Stimulated activated CD4-positive, alpha-beta T cell treated with anti-CD3 and anti-CD28 coated beads, Interleukin-12 subunit alpha, Interleukin-12 subunit beta, amount 100 ng/mL, for 4 hours (primary cell): ENCODE data around the gene ST3GAL3.
"Not testable (repeated sequence)": the region's sequence is repeated elsewhere in the genome, so short reads cannot be mapped to it uniquely, and the experiment has no call there.

Experiments used
- DNase-seq: peaks from one replicate; pipeline ENCODE4 v3.0.0-alpha.2; 2020

The ST3GAL3 gene

DNA sequence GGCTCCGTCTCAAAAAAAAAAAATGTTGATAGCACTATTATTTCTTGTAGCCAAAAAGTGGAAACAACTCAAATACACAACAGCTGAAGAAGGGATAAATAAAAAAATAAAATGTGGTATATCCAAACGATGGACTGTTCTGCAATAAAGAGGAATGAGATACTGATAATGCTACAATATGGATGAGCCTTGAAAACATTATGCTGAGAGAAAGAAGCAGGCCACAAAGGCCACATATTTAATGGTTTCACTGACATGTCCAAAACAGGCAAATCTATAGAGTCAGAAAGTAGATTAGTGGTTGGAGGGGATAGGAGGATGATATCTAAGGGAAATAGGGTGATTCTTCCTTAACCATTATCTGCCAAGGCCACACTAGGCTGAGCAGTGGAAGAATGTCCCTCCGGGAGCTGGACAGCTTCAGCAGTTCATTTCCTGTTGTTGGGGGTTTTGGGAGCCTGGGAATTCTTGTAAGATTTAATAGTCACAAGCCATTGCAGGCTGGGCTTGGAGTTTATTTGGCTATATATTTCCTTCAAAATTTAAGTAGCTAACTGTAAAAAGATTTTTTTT is 53.5 kb downstream of the ST3GAL3 start:
- DNase-seq, result no peak

DNA sequence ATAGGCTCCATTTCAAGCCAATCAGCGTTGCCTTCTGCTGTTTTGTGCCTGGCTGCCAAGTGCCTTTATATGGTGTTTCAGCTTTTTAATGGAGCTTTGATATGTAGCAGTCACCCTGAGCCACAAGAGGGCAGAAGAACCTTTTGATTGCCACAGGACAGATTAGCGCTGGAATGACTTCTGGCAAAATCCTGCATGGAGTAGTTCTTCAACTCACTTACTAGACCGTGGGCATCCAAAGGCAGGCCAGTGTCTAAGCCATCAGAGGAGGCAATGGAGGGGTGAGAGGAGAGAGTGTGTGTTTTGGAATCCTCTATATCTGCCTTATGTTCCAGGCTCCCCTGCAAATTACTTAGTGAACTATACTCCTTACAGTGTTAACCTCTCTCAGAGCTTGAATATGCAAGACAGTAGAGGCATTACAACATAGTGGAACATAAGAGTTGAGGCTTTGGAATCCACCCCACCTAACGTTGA is 56.2 kb downstream of the ST3GAL3 start:
- DNase-seq, result peak; percentile 17

DNA sequence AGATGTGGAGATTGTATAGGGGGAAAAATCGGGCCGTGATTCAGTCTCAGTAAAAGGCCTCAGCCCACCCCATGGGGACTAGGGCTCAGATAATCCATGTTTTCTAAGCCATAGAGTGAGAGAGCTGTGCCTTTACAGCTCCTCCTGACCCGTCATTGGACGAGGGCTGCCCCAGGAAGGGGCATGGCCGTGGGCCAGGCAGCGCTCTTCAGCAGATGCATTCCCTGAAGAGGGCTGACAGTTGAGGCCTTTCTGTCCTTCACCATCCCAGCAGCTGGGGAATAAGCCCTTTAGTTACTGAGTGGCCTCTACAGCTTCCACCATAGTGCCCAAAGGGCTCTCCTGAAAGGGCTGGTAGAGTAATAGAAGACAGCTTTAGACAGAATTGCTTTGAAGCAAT is 57.2 kb downstream of the ST3GAL3 start:
- DNase-seq, result no peak

- no peak for DNase-seq
Measured at GRCh38 chr1:43766086-43766784, 58.9 kb downstream of the ST3GAL3 start.

DNA sequence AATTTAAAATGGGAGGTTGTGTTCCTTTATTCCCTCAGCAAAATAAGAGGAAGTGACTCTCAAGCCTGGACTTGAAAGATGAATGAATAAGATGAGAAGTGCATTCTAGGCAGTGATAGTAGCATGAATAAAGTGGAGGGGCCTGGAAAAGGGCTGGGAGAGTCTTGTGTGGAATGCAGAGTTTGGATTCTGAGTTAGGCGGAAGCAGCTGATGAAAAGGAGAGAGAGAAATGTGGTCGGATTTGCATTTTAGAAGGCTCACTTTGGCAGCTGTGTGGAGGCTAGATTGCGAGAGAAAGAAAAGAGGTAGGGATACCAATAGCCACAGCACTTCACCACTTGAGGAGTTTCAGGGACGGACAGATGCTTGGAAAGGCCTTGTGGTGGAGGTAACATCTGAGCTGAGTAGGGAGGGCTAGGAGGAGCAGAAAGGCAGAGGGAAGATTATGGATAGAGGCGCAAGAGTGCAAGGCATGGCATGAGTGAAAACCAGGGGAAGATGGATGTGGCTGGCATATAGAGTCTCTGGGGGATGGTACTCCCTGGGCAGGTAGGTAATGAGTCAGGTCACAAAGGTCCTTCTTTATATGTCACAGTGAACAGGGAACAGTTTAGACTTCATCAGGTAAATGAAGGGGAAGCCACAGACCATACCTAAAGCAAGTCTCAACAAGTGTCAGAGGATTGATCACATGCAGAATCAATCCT is 59.6 kb downstream of the ST3GAL3 start:
- DNase-seq, result no peak

- DNase-seq, result no peak
Measured at GRCh38 chr1:43768168-43768567, 60.8 kb downstream of the ST3GAL3 start.

DNA sequence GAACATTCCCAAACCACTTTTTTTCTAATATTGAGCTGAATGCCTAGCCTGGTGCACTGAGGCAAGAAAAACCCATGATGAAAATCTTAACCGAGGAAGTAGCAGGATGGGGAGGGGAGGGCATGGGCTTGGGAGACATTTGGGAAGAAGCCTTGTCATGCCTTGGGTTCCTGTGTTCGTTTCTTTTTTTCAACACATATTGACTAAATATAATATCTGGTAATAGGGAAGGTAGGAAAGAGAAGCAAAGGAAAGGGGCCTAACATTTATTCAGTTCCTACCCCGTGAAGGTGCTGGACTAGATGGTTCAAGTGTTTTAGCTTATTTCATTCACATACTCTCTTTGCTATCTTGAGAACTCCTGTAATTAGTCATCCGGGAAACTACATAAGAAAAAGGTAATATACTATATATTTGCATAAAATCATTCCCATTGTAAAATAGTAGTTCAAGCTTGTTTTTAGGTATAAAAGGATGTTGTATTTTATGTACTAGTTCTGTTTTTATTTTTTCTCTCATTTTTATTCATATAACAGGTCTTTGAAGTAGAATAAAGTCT is 62.1 kb downstream of the ST3GAL3 start:
- no peak for DNase-seq

GRCh38 chr1:43770111-43770510 is 62.8 kb downstream of the ST3GAL3 start:
- DNase-seq, result no peak

GRCh38 chr1:43772978-43773377 is 65.6 kb downstream of the ST3GAL3 start:
- no peak for DNase-seq

- no peak for DNase-seq
Measured at GRCh38 chr1:43773821-43774220, 66.5 kb downstream of the ST3GAL3 start.

DNA sequence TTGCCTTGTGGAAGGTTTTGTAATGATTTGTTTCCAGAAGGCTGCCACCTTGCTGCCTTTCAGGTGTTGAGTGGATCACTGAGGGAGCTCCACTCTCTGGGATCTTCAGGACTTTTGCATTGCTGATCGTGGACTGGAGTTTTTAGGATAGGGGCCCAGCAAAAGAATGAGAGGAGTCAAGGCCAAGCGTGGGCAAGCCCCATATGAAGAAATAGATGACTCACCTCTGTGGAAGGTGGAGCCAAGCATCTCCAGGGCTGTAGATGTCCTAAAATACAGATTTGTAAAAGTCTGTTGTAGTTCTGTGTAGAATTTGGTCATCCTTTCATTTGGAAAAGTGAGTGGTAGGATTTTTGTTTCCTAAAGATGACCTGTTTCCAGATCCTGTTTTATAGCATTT is 67.0 kb downstream of the ST3GAL3 start:
- no peak for DNase-seq

DNA sequence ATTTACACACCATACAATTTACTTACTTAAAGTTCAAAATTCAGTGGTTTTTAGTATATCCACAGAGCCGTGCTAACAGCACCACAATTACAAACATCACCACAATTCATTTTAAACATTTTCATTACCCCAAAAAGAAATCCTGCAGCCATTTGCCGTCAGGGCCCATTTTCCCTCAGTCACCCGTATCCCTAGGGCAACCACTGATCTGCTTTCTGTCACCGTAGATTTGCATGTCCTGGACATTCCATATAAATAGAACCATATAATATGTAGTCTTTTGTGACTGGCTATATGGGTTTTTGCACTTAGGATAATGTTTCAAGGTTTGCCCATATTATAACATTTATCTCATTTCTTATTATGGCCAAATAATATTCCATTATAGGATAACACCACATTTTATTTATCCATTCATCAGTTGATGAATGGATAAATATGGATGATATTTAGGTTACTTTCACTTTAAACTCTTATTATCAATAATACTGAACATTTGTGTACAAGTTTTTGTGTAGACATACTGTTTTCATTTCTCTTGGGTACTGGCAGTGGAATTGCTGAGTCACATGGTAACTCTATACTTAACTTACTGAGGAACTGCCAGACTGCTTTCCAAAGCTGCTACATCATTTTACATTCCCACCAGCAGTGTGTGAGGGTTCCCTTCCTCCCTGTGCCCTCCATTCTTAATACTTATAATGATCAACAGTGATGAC is 68.9 kb downstream of the ST3GAL3 start:
- DNase-seq, result no peak

DNA sequence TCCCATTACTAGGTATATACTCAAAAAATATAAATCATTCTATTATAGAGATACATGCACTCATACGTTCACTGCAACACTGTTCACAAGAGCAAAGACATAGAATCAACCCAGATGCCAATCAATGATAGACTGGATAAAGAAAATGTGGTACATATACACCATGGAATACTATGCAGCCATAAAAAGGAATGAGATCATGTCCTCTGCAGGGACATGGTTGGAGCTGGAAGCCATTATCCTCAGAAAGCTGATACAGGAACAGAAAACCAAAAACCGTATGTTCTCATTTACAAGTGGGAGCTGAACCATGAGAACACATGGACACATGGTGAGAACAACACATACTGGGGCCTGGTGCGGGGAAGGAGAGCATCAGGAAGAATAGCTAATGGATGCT is 70.6 kb downstream of the ST3GAL3 start:
- not testable (repeated sequence) for DNase-seq

DNA sequence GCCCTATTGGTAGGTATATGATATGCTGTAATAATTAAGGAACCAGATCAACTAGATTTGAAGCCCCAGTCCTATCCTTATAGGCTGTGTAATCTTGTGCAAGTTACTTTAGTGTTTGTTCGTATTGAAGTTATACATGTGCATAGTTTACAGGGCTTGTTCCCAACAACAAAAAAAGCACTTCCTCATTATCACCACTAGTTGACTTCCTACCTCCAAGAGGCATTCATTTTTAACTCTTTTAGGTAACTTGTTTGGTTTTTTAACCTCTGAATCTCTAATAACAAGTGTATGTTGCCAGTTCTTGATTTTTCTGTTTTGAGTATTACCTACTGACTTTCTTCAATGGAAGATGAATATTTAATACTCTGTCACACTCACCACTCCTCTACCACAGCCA is 71.9 kb downstream of the ST3GAL3 start:
- DNase-seq, result no peak

DNA sequence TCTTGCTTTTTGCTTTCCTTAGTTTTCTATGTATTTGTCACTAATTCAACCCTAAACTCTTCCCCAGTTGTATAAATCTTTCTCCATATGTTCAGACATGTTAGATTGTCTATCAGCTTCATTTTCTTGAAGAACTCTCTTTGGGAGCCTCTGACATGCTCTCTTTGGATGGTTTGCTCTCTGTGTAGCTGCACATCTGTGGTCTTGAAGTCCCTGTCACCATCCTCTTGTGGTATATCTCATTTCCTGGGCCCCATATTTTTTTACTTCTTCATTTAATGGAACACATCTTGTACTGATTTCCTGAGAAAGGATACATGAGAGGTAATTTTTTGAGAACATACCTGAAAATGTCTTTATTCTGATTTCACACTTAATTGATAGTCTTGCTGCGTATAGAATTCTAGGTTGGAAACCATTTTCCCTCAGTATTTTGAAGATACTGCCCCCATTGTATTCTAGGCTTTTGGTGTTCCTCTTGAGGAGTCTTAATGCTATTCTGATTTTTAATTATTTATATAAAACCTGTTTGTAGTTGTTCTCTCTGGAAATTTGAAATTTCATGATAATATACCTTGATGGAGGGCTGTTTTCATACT is 72.6 kb downstream of the ST3GAL3 start:
- no peak for DNase-seq

- DNase-seq, result no peak
Measured at GRCh38 chr1:43781574-43781973, 74.2 kb downstream of the ST3GAL3 start.

DNA sequence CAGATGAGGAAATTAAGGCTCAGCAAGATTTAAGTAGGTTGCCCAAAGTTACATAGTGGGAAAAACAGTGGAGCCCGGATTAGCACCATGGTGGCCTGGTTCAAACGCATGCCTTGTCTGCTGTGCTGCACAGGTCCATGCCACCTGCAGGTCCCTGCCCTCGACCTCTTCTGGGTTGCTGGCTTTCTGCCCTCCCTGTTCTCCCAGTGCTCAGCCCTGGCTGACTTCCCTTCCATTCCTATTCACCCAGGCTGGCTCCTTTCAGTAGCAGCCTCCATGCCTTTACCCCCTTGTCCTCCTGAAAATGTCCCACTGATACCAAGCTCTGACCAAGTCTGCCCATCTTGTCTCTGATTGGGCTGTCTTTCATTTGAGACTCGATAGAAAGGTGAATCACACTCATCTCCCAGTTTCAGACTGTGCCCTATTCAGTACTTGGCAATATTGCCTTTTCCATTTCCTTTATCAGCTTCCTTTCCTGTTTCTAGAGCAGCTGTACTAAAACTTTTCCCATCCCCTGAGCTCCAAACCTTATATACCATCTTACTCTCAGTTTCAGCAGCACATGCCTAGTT is 75.8 kb downstream of the ST3GAL3 start:
- no peak for DNase-seq

DNA sequence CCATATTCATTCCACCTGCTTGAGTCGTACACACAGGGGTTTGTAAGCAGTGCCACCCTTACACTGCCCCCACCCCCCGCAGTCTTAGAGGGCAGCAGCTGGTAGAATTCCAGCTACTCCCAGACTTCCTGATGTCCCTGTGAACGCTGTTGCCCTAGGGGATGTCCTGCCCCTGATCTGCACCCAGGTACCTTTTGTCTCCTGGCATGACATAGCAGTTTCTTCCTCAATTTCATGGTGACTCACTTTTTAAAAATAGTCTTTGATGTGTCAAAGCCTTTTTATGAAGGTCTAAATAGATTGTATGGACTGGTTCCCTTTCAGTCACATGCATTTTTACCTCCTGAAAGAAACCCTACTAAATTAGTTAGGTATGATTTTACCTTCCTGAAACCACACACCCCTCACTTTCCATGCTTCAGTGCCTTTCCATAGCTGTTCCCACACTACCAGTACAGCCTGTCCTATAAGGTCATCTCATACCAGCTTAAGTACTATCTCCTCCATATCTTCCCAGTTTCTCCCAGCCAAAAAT is 76.4 kb downstream of the ST3GAL3 start:
- DNase-seq, result no peak

DNA sequence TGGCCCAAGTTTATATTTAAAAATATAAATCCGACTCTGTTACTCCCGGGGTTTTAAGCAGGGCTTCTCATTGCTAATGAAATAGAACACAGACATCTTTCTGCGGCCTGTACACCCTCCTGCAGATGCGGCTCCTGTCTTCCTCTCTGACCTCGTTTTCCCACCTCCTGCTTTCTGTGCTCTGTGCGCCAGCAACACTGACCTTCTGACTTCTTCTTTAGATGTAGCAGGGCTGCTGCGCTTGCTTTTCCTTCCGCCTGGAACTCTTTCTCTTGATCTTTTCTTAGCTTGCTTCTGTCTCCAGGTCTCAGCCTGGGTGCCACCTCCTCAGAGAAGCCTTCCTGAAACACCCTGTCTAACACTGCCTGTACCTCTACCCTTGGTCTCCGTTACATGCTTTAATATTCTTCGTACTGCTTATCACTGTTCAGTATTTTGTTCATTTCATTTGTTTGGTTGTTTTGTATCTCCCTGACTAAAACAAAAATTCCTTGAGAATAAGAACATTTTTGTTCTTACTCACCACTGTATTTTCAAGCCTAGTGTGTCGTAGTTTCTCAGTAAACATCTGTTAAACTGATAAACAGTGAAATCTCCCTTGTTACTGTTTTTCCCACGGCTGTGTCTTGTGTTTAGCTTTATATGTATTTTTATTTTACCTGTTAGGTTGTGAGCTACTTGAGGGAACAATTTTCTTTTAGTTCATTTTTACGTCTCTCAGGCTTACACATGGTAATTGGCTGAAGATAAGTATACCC is 79.0 kb downstream of the ST3GAL3 start:
- DNase-seq, result no peak

- DNase-seq, result no peak
Measured at GRCh38 chr1:43786960-43787359, 79.6 kb downstream of the ST3GAL3 start.
